Frontal cortex (tissue), 4 donors: Measurements from ENCODE around the gene PARVB. TPM values are rescaled to one million over a fixed set of nuclear protein-coding genes. Genes with fewer than 3 reads are reported as not detected.
"Not testable (repeated sequence)": the region's sequence is repeated elsewhere in the genome, so short reads cannot be mapped to it uniquely, and the experiment has no call there.

Experiments
- DNase-seq, 2 donors: peaks; one replicate each; pipeline ENCODE4 v3.0.0; 2012; ENCODE audit warnings: low spot score in 2 of 2
- FAIRE-seq: peaks from 2 replicates; lab custom pipeline; 2012; peaks lifted over from hg19 to GRCh38; lab: Jason Lieb, UNC
- total RNA-seq: library from RNA; depleted of rRNA; stranded (reverse); fragments of >200 nt; gene quantifications from one replicate; pipeline ENCODE4 v1.2.3, GENCODE V29; 2014
- donor health status: control.
- donor health status: control.
- donor health status: control.

Gene PARVB
- total RNA-seq, 1 donor from 2014 or later, result 5.7 TPM

DNA sequence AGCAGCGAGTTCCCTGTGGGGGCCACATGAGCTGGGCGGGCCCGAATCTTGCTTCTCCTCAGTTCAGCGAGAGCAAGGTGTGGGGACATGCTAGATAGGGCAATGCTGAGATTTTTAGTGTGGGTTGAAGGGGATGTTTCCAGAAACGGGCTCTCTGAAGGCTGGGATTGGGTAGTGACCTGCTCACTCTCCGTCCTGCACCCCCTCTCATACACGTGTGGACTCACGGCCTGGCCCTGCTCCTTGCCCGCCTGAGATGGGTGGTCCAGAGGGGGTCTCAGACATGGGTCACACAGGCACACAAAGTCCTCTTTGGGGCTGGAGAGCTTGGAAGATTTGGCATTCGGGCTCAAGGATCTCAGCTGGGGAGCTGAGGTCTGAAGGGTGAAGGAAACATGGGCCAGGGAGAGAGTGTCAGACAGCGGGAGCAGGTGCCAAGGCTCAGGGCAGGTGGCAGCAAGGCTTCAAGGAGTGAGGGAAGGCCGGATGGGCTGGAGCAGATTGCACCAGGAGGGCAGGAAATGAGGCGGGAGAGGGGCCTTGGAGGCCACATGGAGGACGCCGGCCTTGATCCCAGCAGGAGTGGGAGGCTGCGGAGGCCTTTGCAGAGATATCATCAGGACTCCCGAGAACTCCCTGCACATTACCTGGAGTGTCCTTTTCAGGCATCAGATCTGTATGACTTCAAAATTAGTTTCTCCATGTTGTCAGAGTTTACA is 74.1 kb downstream of the PARVB start:
- DNase-seq (no peak), FAIRE-seq (no peak)

DNA sequence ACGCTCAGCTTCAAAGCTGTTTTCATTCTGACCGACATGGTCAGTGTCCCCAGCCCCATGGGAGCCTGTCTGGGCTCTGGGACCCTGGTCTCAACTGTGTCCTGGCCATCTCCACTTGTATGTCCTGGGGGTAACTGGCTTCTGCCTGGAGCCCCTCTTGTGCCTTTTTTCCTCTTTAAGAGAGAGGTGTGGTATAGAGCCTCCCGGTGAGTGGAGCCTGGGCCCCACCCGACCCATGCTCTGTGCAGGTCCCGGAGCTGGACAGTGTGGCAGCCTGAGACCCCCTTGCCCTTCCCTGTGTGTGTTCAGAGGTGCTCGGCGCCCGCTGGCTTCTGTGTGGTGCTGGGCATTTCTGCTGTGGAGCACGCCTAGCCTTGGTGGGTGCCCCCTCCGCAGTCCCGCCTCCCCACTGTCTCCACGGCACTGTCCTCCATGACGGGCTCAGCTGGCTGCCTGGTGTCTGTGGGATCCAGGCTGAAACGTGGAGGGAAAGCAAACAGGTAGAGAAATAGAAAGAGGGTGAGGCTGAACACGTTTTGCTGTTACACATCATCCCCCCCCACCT is 74.9 kb downstream of the PARVB start:
- DNase-seq, result no peak
- no peak for FAIRE-seq

DNA sequence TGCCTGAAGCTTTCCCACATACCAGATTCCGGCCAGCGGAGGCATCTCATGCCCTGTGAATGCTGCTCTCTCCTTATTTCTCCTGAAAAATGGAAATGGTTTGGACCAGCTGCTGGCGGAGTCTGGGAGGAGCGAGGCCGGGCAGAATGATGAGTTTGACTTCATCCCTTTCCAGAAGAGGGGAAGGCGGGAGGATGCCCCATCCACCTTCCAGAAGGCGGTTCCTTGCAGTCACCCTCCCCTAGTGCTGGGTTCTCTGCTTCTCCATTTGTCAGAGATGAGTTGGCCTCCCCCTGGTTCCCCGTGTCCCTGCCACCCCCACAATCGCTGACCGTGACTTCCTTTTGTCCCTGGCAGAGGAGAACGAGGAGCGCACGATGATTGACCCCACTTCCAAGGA is 75.6 kb downstream of the PARVB start:
- FAIRE-seq (no peak), DNase-seq (no peak)

DNA sequence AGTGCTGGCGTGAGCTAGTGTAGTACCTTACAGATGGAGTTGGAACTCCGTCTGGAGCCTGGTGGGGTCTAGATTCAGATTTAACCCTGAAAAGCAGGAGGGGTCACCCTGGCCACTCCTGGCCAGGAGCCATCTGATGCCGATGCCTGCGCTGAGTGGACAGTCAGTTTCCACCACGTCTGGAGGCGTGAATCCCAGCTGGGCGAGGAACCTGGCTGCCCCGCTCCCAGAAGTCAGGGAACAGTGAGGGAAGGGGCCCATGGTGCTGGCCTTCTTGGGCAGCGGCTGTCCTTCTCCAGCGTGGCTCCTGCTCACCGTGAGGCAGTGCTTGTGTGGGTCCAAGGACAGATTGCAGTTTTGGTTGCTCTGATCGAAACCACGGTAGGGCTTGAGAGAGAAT is 76.3 kb downstream of the PARVB start:
- FAIRE-seq, result no peak
- no peak for DNase-seq

DNA sequence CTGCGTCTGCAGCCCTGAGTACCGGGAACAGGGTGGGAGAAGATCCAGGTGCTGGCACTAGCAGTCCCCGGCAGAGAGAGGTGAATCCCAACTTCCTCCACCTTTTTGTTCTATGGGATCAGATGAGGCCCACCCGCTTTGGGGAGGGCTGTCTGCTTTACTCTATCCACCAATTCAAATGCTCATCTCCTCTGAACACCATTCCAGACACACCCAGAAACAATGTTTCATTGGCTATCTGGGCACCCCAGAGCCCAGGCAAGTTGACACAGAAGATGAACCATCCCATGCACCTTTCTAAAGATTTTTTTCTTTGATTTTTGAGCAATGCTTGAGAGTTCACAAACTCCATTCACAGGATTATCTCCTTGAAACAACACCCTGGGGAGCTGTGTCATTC is 78.0 kb downstream of the PARVB start:
- DNase-seq, result no peak
- FAIRE-seq, result no peak

DNA sequence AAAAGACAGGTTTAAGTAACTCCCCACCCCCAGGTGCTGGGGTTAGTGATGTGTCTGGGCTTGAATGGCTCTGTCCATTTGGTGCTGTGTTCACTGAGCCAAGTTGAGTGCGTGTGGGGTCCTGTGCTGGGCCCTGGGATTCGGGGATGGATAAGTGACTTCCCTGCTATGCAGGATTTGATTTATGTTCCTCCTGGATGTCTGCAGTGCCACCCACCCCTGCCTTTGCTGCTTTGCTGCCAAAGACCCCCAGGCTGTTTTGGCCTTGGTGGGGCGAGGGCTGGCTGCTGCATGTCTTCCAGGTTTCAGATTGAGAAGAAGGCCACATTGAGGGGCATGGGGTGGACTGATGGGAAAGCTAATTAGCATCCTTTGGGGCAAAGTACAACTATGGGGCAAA is 78.8 kb downstream of the PARVB start:
- DNase-seq (no peak), FAIRE-seq (no peak)

DNA sequence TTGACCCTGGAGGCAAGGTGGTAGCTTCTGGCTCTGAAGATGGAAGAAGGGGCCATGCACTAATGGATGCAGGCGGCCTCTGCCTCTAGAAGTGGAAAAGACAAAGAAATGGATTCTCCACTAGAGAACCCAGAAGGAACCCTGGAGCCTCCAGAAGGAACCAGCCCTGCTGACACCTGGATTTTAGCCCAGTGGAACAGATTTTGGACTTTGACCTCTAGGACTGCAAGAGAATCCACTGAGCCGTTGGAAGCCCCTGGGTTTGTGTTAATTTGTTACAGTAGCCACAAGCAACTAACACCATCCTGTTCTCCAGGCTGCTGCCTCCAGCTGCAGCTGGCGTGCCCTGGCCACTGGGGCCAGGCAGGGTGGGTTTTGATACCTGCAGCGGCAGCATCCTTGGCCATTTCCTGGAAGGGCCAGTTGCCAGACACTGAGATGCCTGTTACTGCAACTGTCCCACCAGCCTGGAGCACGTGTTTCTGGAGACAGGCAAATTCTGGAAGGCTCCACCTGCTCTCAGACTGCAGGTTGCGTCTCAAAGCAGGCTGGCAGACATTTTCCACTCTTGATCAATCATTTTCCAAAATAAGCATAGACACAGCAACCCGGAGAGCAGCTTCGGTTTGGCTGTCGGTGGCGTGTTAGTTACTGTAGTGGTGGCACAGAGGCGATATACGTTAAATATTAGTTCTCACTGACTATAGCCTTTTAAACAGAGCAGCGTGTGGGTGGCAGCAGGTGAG is 79.8 kb downstream of the PARVB start:
- FAIRE-seq, result no peak

DNA sequence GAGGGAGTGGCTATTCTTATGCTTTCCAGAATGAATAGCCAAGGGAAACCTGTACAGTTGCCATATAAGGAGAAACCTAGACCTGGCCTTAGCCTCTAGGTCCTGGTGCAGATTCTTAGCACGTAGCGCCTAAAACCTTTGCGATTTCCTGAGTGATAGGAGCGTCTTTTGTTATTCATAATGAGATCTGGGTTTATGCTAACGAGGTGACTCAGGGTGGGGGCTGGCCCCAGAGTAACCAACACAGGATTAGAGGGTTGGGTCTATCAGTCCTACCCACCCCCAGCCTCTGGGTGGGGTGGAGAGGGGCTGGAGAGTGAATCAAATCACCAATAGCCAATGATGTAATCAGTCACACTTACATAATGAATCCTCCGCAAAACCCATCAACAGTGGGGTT is 83.2 kb downstream of the PARVB start:
- FAIRE-seq (no peak), DNase-seq (no peak)

More for the DNA sequence above, 79.8 kb downstream of the PARVB start:
- DNase-seq, result no peak

DNA sequence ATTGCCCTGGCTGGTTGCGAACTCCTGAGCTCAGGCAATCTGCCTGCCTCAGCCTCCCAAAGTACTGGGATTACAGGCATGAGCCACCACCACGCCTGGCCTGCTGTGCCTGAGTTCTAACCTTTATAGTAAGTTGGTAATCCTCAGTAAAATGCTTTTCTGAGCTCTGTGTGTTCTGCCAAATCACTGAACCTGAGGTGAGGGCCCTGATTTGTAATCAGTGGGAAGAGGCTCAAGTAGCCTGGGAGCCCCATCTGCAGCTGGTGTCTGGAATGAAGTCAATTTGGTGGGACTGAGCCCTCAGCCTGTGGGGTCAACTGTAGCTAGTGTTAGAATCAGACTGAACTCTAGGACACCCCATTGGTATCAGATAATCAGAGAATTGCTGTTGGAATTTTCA is 84.0 kb downstream of the PARVB start:
- no peak for DNase-seq
- FAIRE-seq, result no peak

DNA sequence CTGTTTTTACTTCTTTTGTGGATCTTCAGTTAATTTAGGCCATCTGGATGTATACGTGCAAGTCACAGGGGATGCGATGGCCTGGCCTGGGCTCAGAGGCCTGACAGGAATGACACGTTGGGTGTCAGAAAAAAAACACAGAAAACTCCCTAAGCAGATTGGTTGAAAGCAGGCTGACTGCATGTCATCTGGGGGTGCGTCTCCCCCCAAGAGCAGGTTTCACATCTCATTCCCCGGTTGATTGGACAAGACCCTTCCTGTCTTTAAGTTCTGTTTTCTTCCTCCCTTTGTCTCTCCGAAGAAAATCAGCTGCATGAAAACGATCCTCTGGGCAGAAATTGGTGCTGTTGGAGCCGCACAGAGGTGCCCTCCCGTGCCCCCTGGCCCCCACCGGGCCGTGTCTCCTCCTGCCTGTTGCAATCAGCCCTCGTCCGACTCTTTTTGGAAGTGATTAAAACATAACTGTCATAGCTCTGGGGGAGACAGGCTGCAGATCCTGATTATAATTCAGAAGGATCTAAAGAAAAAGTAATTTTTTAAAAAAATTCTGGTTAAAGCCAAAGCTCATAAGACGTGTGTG is 84.8 kb downstream of the PARVB start:
- FAIRE-seq (no peak), DNase-seq (no peak)

DNA sequence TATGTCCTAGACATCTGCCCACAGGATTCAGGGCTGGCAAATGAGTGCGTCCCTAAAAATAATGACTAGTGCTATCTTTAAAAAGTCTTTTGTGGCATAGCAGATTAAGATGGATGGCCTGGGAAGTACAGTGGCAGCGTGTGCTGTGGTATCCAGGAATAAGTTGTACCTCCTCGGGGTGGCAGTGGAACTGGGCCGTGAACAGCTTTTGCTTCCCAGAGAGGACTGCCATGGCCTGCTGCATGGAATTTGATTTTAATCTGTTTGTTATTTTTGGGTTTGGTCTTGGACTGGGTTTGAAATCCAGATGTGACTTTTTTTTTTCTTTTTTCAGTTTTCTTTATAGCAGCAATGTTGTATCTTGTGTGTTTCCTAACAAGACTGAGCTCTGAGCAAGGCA is 85.3 kb downstream of the PARVB start:
- FAIRE-seq (no peak), DNase-seq (no peak)

DNA sequence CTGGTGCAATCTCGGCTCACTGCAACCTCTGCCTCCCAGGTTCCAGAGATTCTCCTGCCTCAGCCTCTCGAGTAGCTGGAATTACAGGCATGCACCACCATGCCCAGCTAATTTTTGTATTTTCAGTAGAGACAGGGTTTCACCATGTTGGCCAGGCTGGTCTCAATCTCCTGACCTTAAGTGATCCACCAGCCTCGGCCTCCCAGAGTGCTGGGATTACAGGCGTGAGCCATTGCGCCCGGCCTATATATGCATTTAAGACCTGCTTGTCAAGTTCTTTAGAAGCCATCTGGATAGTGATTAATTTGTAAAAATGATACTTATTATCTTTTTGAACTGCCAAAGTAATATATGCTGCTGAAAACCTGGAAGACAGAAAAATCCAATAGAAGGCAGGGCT is 86.6 kb downstream of the PARVB start:
- DNase-seq, FAIRE-seq: not testable (repeated sequence)

DNA sequence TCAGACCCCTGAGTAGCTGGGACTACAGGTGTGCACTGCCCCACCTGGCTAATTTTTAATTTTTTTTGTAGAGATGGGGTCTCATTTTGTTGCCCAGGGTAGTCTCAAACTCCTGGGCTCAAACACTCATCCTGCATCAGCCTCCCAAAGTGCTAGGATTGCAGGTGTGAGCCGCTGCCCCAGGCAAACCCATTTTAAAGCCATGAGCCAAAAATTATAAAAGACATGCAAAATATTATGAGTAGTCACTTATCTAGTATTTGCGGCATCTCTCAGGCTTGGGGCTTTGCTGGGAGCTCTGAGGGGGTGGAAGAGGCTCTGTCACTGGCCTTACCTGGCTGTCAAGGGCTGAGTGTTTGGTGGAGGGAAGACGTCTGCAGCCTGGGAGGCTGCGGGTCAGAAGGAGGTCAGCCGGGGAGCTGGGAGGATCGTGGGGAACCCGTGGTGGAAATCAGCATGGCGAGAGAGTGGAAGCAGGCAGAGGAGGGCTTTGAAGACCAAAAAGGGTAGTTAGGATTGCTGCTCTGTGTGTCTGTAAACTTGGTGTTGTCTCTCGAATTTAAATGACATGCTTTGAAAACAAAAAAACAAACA is 87.6 kb downstream of the PARVB start:
- FAIRE-seq, result no peak
- DNase-seq, result no peak

DNA sequence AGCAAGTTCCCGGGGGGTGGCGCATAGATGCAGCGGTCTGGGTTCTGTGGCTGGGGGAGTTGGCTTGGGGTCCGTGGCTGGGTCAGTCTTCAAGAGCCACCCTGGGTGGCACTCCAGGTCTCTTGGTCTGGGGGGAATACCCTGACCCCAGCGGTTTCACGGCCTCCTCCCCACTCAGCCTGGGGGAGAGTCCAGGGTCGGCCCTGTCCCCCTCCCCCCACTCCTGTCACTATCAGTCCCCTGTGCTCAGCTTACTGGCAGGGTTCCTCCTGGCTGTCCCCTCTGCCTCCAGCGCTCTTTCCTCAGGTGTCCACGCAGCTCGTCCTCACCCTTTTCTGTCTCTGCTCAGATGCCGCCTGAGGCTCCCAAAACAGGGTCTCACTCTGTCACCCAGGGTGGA is 88.1 kb downstream of the PARVB start:
- DNase-seq (no peak), FAIRE-seq (no peak)

DNA sequence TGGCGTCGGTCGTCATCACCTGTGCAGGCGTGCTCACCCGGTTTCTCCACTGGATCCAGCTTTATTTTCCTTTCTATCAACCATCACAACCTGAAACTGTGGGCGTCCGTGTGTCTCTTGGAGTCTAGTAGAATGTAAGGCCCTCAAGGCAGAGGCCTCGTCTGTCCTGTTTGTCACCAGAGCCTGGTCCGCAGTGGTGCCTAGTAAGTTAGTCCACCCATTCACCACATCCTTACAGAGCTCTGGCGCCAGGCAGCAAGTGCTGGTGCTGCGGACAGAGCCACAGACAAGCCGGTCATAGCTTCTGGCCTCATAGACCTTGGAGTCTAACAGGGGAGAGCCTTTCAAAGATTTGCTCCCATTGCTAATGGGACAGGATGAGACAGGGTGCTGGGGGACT is 92.2 kb downstream of the PARVB start:
- DNase-seq, result no peak
- no peak for FAIRE-seq

DNA sequence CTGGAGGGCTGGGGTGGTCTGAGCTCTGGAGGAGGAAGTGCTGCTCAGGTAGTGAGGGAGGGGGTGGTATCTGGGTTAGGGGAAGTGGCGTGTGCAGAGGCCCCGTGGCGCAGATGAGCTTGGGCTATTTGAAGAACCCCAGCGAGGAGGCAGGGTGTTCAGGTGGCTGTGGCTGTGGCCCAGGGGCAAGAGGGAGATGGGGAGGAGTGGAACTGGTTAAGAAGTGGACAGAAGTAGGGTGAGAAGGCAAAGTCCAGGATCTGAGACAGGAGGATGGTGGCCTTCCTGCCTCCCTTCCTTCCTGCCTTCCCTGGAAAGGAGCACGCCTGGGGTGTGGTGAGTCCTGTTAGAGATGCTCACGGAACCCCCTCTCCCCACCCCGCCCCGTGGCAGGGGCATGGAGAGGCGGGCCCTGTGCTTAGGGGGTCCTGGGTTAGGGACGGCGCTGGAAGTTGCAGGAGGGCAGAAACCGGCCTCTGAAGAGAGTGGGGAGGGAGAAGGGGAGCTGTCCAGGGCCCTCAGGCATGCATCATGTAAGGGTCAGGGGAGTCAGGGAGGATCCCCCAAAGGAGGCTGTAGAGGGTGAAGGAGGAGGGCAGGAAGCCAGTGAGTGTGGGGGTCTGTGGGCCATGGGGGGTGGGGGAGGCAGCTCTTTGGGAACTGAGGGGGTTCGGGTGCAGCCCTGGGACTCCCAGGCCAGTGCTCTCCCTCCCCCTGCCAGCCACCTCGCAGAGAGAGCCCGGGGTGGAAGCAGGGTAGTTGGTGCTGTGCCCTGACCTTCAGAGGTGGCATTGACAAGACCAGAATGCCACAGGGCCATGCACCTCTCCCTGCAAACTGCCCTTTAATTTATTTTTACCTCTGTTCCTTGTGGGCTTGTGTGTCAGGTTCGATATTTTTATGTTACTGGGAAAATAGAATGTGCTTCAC is 92.9 kb downstream of the PARVB start:
- DNase-seq (no peak), FAIRE-seq (no peak)

DNA sequence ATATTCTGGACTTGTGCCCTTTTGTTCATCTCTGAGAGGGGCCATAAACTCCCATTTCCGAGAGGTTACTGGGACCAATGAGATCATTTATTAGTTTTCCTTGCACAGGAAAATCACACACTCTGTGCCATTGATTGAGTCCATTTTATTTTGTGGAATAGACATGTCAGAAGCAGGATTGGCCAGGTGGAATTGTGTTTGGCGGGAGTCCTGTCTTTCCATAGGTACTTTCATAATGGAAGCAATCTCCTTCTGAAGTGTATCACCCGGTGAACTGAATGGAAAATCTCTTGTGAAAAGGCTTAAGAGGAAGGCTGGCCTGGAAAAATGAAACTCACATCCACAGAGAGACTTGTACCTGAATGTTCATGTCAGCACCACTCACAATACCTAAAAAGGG is 93.6 kb downstream of the PARVB start:
- FAIRE-seq, result no peak

DNA sequence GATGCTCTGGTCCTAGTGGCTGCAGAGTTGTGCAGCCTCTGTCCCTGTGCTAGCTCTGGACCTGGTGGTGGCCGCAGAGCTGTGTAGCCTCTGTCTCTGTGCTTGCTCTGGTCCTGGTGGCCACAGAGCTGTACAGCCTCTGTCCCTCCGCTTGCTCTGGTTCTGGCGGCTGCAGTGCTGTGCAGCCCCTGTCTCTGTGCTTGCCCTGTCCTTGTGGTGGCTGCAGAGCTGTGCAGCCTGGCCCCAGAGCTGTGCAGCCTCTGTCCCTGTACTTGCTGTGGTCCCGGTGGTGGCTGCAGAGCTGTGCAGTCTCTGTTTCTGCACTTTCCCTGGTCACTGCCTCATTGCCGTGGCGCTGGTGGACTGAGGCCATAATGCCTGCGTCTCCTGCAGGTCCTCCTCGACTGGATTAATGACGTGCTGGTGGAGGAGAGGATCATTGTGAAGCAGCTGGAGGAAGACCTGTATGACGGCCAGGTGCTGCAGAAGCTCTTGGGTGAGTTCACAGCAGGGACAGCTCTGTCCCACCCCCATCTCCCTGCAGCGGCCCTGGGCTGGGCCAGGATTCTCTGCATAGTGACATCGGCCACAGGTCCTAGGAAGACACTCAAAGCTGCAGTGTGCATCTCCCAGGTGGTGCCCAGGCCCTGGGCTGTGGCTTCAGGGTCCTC is 94.7 kb downstream of the PARVB start:
- no peak for DNase-seq
- FAIRE-seq, result no peak

More for the DNA sequence above, 93.6 kb downstream of the PARVB start:
- no peak for DNase-seq
